Measurements from ENCODE around the gene ANKZF1.
"Not testable (repeated sequence)": the region's sequence is repeated elsewhere in the genome, so short reads cannot be mapped to it uniquely, and the experiment has no call there.

ANKZF1 gene

DNA sequence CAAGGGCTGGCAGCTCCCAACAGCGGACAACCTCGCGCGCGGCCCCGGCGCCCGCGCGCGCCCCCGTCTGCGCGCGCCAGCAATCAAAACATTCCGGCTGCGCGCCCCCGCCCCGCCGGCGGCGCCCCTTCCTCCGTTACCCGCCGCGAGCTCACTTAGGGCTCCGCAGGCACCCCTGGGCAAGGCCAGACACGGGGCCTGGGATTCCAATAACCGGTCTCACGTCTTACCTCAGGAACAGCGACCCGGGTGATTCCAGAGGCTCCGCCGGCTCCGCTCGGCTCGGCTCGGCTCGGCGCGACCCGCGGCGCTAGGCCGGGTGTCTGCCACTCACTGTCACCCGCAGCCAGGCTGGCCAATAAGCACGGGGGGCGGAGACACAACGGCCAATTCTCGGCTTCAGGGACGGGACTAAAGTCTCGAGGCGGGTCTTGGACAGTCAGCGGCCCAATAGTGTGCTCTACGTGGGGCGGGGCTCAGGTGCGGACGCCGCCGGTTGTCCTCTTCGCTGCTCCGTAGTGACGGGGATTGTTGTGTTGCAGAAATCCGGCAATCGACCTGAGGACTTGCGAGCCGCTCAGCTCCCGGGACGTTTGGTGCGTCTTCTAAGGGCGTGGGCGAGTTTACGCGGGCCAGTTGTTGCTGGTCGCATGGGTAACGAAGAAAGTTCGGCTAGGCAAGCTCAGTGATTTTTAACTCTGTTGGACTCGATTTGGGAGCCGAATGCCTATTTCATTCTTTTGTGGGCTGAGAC is at the start of gene ANKZF1, which contains the start of gene ATG9A:
Gene ANKZF1, plus strand, starts transcription at position 502 of the 754 bp plus-strand sequence. CDS start 452 bp downstream, outside the sequence.
Gene ATG9A, minus strand, starts transcription at position 332 of the 754 bp plus-strand sequence. CDS start 1,612 bp downstream, outside the sequence.
- DNase-seq, result peak; percentile 99

- no peak for DNase-seq
Observed at GRCh38 chr2:219180961-219181360, 48.6 kb upstream of the ANKZF1 start.

DNA sequence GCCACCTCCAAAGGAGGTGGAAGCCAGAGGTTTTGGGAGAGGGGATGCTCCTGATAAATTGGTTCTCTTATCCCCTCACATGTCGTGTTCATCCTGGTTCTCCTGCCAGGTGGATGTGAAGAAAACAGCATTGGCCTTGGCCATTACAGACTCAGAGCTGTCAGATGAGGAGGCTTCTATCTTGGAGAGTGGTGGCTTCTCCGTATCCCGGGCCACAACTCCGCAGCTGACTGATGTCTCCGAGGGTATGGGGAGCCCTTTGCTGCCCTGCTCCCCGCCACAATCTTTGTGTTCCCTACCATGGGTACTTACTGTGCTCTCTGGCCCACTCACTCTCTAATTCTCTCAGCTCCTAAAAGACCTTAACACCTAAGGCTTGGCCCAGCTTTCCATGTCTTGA is 48.1 kb upstream of the ANKZF1 start:
- DNase-seq, result no peak

GRCh38 chr2:219182331-219183150 is 47.1 kb upstream of the ANKZF1 start:
- no peak for DNase-seq

DNA sequence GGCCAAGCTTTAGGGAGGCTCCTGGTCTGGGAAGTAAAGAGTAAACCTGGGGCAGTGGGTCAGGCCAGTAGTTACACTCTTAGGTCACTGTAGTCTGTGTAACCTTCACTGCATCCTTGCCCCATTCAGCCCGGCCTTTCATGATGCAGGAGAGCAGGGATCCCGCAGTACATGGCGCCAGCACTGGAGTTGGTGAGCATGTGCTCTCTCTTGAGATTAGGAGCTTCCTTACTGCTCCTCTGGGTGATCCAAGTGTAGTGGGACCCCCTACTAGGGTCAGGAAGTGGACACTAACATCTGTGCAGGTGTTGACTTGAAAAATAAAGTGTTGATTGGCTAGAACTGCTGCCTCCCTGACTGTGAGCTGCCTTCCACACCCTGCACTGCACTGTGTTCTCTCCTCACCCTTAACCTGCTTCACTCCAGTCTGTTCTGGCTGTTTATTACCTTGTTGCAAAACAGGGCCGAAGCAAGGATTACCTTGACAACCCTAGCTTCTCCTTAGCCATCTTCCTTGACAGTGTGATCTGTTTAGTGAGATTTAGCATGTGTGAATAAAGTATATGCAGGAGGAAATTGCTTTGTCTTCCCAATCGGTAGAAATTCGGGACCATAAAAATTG is 46.3 kb upstream of the ANKZF1 start:
- no peak for DNase-seq

- DNase-seq, result no peak
Observed at GRCh38 chr2:219184121-219184520, 45.5 kb upstream of the ANKZF1 start.

- no peak for DNase-seq
Observed at GRCh38 chr2:219186754-219187456, 42.7 kb upstream of the ANKZF1 start.

GRCh38 chr2:219197388-219197787 is 32.2 kb upstream of the ANKZF1 start:
- DNase-seq, result no peak

DNA sequence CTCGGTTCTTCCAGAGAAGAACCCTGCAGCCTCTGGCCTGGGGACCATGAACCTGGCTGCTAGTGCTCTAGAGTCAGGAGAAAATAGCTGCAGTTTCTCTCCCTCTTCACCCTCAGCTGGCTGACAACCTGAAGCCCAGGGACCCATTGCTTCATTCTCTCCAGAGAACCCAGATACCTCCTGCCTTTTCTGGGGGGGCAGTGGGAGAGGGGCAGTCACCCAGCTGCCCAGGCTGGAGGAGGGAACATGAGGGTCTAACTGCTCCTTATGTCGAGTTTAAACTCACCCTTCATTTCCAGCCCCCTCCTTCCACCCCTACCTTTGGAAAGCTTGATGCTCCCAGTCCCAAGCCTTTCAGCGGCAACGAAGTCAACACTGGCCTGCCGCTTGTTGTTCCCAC is 30.6 kb upstream of the ANKZF1 start:
- DNase-seq, result no peak

DNA sequence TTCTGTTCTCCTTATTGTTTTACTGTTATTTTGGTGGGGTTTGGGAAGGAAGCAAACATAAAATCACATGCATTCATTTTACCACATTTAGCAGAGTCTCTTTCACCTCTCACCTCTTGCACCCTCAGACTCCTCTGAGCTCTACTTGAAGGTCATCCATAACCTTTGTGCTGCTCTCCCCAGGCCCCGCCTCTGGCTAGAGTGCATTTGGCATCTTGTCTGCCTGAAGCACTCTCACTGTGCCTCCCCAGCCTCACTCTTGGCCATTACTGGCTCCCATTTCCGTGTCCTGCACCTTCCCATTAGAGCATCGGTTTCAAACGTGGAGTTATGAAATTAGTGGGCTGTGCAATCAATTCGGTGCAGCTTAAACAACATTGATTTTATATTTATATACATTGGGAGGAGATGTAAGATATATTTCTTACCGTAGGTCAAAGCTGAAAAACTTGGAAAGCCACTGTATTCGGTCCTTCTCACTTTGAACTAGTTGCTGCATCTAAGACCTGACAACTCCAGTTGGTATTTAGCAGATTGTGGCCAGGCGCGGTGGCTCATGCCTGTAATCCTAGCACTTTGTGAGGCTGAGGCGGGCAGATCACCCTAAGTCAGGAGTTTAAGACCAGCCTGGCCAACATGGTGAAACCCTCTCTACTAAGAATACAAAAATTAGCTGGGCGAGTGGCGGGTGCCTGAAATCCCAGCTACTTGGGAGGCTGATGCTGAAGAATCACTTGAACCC is 30.0 kb upstream of the ANKZF1 start:
- DNase-seq, result no peak

DNA sequence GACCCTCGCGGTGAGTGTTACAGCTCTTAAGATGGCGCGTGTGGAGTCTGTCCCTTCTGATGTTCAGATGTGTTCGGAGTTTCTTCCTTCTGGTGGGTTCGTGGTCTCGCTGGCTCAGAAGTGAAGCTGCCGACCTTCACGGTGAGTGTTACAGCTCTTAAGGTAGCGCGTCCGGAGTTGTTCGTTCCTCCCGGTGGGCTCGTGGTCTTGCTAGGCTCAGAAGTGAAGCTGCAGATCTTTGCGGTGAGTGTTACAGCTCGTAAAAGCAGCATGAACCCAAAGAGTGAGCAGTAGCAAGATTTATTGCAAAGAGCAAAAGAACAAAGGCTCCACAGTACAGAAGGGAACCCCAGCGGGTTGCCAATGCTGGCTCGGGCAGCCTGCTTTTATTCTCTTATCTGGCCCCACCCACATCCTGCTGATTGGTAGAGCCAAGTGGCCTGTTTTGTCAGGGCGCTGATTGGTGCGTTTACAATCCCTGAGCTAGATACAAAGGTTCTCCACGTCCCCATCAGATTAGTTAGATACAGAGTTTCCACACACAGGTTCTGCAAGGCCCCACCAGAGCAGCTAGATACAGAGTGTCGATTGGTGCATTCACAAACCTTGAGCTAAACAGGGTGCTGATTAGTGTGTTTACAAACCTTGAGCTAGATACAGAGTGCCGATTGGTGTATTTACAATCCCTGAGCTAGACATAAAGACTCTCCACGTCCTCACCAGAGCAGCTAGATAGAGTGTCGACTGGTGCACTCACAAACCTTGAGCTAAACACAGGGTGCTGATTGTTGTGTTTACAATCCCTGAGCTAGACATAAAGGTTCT is 28.9 kb upstream of the ANKZF1 start:
- DNase-seq, result peak; percentile 45

- DNase-seq, result not testable (repeated sequence)
Observed at GRCh38 chr2:219201331-219201730, 28.3 kb upstream of the ANKZF1 start.

DNA sequence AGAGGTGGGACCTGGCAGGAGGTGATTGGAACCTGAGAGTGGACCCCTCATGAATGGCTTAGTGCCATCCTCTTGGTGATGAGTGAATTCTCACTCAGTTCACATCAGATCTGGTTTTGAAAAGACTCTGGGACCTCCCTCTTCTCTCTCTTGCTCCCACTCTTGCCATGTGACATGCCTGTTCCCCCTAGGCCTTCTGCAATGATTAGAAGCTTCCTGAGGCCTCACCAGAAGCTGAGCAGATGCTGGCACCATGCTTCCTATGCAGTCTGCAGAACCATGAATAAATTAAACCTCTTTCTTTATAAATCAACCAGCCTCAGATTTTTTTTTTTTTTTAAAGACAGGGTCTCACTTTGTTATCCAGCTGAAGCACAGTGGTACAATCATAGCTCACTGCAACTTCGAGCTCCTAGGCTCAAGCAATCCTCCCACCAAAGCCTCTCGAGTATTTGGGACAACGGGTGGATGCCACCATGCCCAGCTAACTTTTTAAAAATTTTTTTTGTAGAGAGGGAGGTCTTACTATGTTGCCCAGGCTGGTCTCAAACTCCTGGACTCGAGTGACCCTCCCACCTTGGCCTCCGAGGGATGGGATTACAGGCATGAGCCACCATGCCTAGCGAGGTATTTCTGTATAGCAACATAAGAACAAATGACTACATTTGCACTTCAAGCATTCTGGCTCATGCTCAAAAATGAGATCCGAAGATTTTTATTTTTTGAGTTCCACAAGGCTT is 25.0 kb upstream of the ANKZF1 start:
- DNase-seq, result no peak

- no peak for DNase-seq
Observed at GRCh38 chr2:219205165-219205538, 24.5 kb upstream of the ANKZF1 start.

- DNase-seq, result no peak
Observed at GRCh38 chr2:219205981-219206327, 23.7 kb upstream of the ANKZF1 start.

DNA sequence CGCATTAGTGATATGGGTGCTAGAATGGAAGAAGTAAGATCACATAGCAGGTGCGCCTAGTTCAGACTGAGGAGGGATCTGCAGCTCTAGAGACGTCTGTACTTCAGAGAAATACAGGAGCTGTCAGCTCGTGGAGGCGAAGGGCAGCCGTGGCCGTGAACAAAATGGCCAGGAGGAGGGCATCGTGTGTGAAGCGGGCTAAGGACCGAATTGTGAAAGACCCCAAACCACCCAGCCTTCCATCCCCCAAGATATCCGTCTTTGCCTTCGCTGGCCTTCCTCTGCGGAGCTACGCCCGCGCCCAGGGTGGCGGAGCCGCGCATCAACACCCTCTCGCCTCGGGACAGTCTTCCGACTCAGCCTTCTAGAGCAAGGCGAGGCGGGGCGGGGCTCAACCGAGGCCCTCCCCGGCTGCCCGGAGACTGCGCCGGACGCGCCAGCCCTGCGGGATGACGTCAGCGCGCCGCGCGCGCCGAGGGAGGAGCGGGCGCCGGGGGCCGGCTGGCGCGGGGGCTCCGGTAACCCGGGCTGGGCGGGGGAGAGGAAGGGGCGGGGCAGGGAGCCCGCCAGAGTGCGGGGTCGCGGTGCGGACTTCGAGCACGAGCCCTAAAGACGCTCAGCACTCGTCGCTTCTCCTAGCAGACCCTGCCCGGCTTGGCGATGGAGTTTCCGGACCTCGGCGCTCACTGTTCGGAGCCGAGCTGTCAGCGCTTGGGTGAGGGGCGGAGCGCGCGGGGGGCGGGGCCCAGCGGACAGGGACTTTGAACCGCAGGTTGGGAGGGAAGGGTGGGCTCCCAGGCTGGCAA is 23.1 kb upstream of the ANKZF1 start, which contains the start of gene ZFAND2B:
Gene ZFAND2B, plus strand, starts transcription at position 455 of the 806 bp plus-strand sequence. Its CDS starts 206 bp downstream, at position 661.
- DNase-seq, result peak; percentile 95

DNA sequence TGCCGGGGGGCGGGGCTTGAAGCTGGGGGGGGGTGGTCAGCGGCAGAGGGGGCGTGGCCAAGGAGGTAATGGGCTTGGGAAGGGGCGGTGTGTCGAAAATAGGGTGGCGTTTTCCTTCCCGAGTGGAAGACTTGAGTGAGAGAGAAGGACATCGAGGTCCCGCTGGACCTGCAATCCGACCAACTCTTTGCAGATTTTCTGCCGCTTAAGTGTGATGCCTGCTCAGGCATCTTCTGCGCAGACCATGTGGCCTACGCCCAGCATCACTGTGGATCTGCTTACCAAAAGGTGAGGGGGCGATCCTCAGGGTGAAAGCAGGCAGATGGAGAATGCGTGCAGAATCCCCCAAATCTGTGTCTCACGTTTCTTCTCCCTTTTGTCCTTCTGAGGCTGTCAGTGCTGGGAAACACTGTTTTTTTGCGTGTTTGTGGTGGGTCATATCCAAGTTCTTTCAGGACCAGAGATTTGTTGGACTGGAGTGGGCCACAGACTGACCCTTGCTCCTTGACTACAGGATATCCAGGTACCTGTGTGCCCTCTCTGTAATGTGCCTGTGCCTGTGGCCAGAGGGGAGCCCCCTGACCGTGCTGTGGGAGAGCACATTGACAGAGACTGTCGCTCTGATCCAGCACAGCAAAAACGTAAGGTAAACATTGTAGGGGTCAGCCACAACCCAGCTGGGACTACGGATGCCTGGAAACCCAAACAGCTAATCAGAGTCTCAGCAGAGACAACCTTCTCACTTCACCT is 22.3 kb upstream of the ANKZF1 start:
- no peak for DNase-seq

DNA sequence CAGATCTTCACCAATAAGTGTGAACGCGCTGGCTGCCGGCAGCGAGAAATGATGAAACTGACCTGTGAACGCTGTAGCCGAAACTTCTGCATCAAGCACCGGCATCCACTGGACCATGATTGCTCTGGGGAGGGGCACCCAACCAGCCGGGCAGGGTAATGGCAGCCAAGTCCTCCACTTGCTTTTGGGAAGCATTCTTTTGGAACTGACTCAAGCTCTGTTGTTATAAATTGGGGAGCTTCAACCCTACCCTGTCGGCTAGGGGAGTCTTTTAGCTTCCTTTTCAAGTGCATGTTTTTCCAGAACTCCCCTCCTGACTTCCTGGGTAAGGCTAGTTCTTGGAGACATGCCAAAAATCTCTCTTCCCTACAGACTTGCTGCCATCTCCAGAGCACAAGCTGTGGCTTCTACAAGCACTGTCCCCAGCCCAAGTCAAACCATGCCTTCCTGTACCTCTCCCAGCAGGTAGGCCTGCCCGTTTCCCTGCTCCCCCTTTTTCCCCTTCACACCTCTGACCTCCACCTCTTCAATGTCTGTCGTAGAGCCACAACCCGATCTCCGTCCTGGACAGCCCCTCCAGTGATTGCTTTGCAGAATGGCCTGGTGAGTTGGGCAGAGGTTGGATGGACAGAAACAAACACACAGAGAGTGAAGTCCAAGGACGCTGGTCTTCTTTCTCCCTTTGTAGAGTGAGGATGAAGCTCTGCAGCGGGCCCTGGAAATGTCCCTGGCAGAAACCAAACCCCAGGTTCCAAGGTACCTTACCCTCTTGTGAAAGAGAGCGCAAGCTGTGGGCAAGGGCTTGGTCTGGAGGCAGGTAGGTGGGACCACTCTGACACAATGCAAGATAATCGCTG is 21.5 kb upstream of the ANKZF1 start:
- no peak for DNase-seq

All from CD4-positive, alpha-beta T cell treated with Interleukin-15 for 1 hour (primary cell).